Measurements from ENCODE around the gene SLC22A15. TPM values are rescaled to one million over a fixed set of nuclear protein-coding genes. Genes with fewer than 3 reads are reported as not detected.

SLC22A15 gene
- total and polyA plus RNA-seq, 2 experiments from 2014 or later: 6.3 to 15.0 TPM

DNA sequence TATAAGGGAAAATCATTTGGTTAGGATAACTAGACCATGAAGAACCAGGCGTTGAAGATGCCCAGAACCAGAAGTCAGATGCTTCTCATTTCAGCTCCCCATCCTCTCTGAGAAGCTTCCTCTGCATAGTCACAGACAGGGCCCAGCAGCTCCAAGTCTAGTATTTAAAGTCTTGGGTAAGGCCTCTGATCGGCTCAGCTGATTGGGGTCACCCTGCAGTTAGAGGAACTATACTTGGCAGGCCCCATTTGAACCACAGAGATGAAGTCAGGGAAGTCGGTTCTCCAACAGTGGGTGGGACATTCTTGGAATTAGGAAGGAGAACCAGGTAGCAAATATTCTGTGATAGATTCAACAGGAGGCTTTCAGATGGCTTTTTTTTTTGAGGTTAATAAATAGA is 48.3 kb downstream of the SLC22A15 start:
- H3K79me2 ChIP-seq (ENCODE audit: insufficient read depth): peaks cover 12% of the 10 kb centered on the region
- H3K4me1 ChIP-seq (ENCODE audit: insufficient read depth): no peaks in the 10 kb centered on the region
- H3K9me2 ChIP-seq (ENCODE audit: insufficient read depth): no peaks in the 10 kb centered on the region
- no peak for DNase-seq
- no peaks in the 10 kb centered on the region for H4K20me1 ChIP-seq (ENCODE audit: insufficient read depth)
- no peaks in the 10 kb centered on the region for H3K27me3 ChIP-seq (replicated peaks; ENCODE audit: insufficient read depth)
- no peaks in the 10 kb centered on the region for H3K9me3 ChIP-seq (ENCODE audit: low read depth)
- no peak overlapping the region for H3K4me2 ChIP-seq (ENCODE audit: unreplicated experiment)
- H3F3A ChIP-seq (ENCODE audit: insufficient read depth): no peaks in the 10 kb centered on the region
- 65 to 66% methylated on average over 3 of the region's 3 CpGs for WGBS, 2 experiments (ENCODE audit: low coverage in 1 of 2, low lambda C conversion rate in 2 of 2, missing lambda C conversion rate in 2 of 2)
- no peak overlapping the region for H3K4me3 ChIP-seq
- no peak overlapping the region for H2AFZ ChIP-seq
- H3K27ac ChIP-seq: no peak overlapping the region
- H3K9ac ChIP-seq: no peak overlapping the region
- TF ChIP-seq EZH2phosphoT487 (IDR thresholded peaks at IDR 0.05; ENCODE audit: insufficient read depth, low read depth) (no peak), EZH2 (IDR thresholded peaks at IDR 0.05; ENCODE audit: insufficient read depth, poor library complexity, severe bottlenecking) (no peak)
- peaks cover 33% of the 10 kb centered on the region; the same call in 1 of the 2 replicates for H3K36me3 ChIP-seq (ENCODE audit: low read depth)
- in situ Hi-C loops (cut with MboI): no loop called here

DNA sequence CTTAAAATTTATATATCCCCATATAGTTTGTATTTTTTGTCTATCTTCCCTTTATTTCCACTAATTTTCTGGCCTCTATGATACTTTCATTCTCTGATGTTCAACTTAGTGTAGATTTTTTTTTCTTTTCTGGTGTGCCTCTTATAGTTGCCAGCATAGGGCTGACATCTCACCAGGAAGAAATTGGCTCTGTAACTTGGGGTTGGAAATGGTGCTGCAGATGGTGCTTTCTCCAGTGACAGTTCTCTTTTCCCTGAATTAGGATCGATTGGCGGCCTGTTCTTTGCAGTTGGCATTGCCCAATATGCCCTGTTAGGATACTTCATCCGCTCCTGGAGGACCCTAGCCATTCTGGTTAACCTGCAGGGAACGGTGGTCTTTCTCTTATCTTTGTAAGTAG is 50.3 kb downstream of the SLC22A15 start:
- no peaks in the 10 kb centered on the region for H3K9me3 ChIP-seq (ENCODE audit: low read depth)
- H3K27ac ChIP-seq: no peak overlapping the region
- H3K79me2 ChIP-seq (ENCODE audit: insufficient read depth): peaks cover 8% of the 10 kb centered on the region; the same call in 1 of the 2 replicates
- H3K4me2 ChIP-seq (ENCODE audit: unreplicated experiment): no peak overlapping the region
- no peak overlapping the region for H3K9ac ChIP-seq
- no peaks in the 10 kb centered on the region for H4K20me1 ChIP-seq (ENCODE audit: insufficient read depth)
- H3K9me2 ChIP-seq (ENCODE audit: insufficient read depth): no peaks in the 10 kb centered on the region
- TF ChIP-seq EZH2 (IDR thresholded peaks at IDR 0.05; ENCODE audit: insufficient read depth, poor library complexity, severe bottlenecking) (no peak), EZH2phosphoT487 (IDR thresholded peaks at IDR 0.05; ENCODE audit: insufficient read depth, low read depth) (no peak)
- H3K4me3 ChIP-seq: no peak overlapping the region
- in situ Hi-C loops (cut with MboI): no loop called here
- H3F3A ChIP-seq (ENCODE audit: insufficient read depth): no peaks in the 10 kb centered on the region
- no peaks in the 10 kb centered on the region for H3K4me1 ChIP-seq (ENCODE audit: insufficient read depth)
- no peak overlapping the region for H2AFZ ChIP-seq
- no peak for DNase-seq
- H3K36me3 ChIP-seq (ENCODE audit: low read depth): peaks cover 42% of the 10 kb centered on the region
- no peaks in the 10 kb centered on the region for H3K27me3 ChIP-seq (replicated peaks; ENCODE audit: insufficient read depth)
- whole genome bisulfite sequencing, 2 experiments (ENCODE audit: low coverage in 1 of 2, low lambda C conversion rate in 2 of 2, missing lambda C conversion rate in 2 of 2): 94 to 97% methylated on average over 4 of the region's 4 CpGs

DNA sequence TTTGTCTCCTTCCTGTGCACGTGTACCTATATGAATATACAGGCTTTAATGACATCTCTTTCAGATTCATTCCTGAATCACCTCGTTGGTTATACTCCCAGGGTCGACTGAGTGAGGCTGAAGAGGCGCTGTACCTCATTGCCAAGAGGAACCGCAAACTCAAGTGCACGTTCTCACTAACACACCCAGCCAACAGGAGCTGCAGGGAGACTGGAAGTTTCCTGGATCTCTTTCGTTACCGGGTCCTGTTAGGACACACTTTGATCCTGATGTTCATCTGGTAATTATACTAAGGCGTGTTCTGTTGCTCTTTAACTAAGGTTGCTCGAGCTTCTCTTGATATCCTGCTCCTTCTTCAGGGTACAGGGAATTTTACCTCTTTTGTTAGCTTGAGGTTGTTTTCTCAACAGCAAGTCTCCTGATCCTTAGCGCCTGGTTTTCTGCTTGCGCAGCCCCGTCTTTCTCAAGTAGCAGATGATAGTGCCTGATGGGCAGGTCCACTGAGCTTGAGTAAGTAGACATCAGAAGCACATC is 55.1 kb downstream of the SLC22A15 start:
- Histone ChIP-seq H3K79me2 (ENCODE audit: insufficient read depth) (0 out of 2 replicates have a peak, but pooled peaks cover 4% of the 10 kb centered on the region), H3K9me2 (ENCODE audit: insufficient read depth) (no peaks in the 10 kb centered on the region), H4K20me1 (ENCODE audit: insufficient read depth) (no peaks in the 10 kb centered on the region), H3K36me3 (ENCODE audit: low read depth) (peaks cover 70% of the 10 kb centered on the region), H3K27me3 (replicated peaks; ENCODE audit: insufficient read depth) (no peaks in the 10 kb centered on the region), H3K27ac (no peak overlapping the region), H3K9ac (no peak overlapping the region), H3K4me2 (ENCODE audit: unreplicated experiment) (no peak overlapping the region), H3K4me3 (no peak overlapping the region), H3F3A (ENCODE audit: insufficient read depth) (no peaks in the 10 kb centered on the region), H2AFZ (no peak overlapping the region), H3K9me3 (ENCODE audit: low read depth) (no peaks in the 10 kb centered on the region), H3K4me1 (ENCODE audit: insufficient read depth) (no peaks in the 10 kb centered on the region)
- in situ Hi-C loops (cut with MboI): no loop called here
- no peak for TF ChIP-seq EZH2 (IDR thresholded peaks at IDR 0.05; ENCODE audit: insufficient read depth, poor library complexity, severe bottlenecking)
- no peak for TF ChIP-seq EZH2phosphoT487 (IDR thresholded peaks at IDR 0.05; ENCODE audit: insufficient read depth, low read depth)
- no peak for DNase-seq
- 89 to 93% methylated on average over 13 of the region's 13 CpGs for WGBS, 2 experiments (ENCODE audit: low coverage in 1 of 2, low lambda C conversion rate in 2 of 2, missing lambda C conversion rate in 2 of 2)

DNA sequence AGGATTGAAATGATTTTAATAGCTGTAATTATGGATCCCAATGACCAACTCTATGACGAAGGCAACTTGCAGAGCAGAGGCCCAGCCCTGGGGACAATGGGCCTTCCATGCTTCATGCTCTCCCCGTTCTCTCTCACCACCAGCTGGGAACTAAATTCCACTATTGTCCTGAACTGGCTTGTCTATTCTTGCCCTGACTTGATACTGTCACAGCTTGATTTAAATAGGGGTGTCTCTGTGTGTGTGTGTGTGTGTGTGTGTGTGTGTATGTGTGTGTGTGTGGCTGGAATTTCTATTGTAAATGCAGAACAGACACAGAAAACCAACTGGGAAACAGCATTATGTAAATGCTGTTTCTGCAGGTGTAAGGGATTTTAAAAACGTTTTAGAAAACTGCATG is 57.0 kb downstream of the SLC22A15 start:
- no peaks in the 10 kb centered on the region for H4K20me1 ChIP-seq (ENCODE audit: insufficient read depth)
- no peak for TF ChIP-seq EZH2phosphoT487 (IDR thresholded peaks at IDR 0.05; ENCODE audit: insufficient read depth, low read depth)
- no peak for TF ChIP-seq EZH2 (IDR thresholded peaks at IDR 0.05; ENCODE audit: insufficient read depth, poor library complexity, severe bottlenecking)
- H3K27me3 ChIP-seq (replicated peaks; ENCODE audit: insufficient read depth): no peaks in the 10 kb centered on the region
- 80% methylated on average over 3 of the region's 3 CpGs for WGBS, 2 experiments (ENCODE audit: low coverage in 1 of 2, low lambda C conversion rate in 2 of 2, missing lambda C conversion rate in 2 of 2)
- no peak overlapping the region for H2AFZ ChIP-seq
- no peaks in the 10 kb centered on the region for H3F3A ChIP-seq (ENCODE audit: insufficient read depth)
- no peak overlapping the region for H3K4me2 ChIP-seq (ENCODE audit: unreplicated experiment)
- H3K9ac ChIP-seq: no peak overlapping the region
- H3K4me3 ChIP-seq: no peak overlapping the region
- no peak for DNase-seq
- H3K36me3 ChIP-seq (ENCODE audit: low read depth): peaks cover 89% of the 10 kb centered on the region
- H3K9me3 ChIP-seq (ENCODE audit: low read depth): no peaks in the 10 kb centered on the region
- H3K4me1 ChIP-seq (ENCODE audit: insufficient read depth): no peaks in the 10 kb centered on the region
- no peak overlapping the region for H3K27ac ChIP-seq
- in situ Hi-C loops (cut with MboI): no loop called here
- no peaks in the 10 kb centered on the region for H3K9me2 ChIP-seq (ENCODE audit: insufficient read depth)
- 0 out of 2 replicates have a peak, but pooled peaks cover 4% of the 10 kb centered on the region for H3K79me2 ChIP-seq (ENCODE audit: insufficient read depth)

All from GM23248 (cell line).